Lung (tissue), 16 donors: ENCODE measurements around the gene CTNNBIP1. TPM values are rescaled to one million over a fixed set of nuclear protein-coding genes. Genes with fewer than 3 reads are reported as not detected.

Experiments
- ATAC-seq: fragments of 200-7000 bp; cut with Tn5 transposase; one replicate; pipeline ENCODE4 v1.9.1; 2020; ENCODE audit warnings: moderate number of reproducible peaks; ENCODE audit not compliant: insufficient read depth, low FRiP score
- DNase-seq, 3 donors: peaks; one replicate each; pipeline ENCODE4 v3.0.0-alpha.2; 2013 to 2017
- H3K27ac ChIP-seq, 2 donors: one replicate each; pipeline ENCODE4 v1.5.1; 2013; ENCODE audit warnings: mild to moderate bottlenecking in 2 of 2, moderate library complexity in 2 of 2, control low read depth in 1 of 2, inconsistent platforms in 1 of 2, low read depth in 1 of 2, low read length in 1 of 2
- H3K27me3 ChIP-seq, 3 donors: one replicate each; pipeline ENCODE4 v1.5.1; 2013; ENCODE audit warnings: low read length in 2 of 3; ENCODE audit not compliant: control insufficient read depth in 3 of 3, insufficient read depth in 3 of 3
- H3K36me3 ChIP-seq, 4 donors: one replicate each; pipeline ENCODE4 v1.5.1; 2013; ENCODE audit warnings: low read length in 4 of 4, mild to moderate bottlenecking in 1 of 4, moderate library complexity in 1 of 4; ENCODE audit not compliant: control insufficient read depth in 4 of 4, insufficient read depth in 4 of 4
- H3K4me1 ChIP-seq, 5 donors: one replicate each; pipeline ENCODE4 v1.5.1; 2013; ENCODE audit warnings: low read length in 5 of 5, mild to moderate bottlenecking in 2 of 5, moderate library complexity in 1 of 5; ENCODE audit not compliant: control insufficient read depth in 5 of 5, insufficient read depth in 5 of 5
- H3K4me3 ChIP-seq: one replicate; pipeline ENCODE4 v1.5.1; 2013; ENCODE audit warnings: mild to moderate bottlenecking, control low read depth, moderate library complexity
- H3K9ac ChIP-seq, 2 donors: one replicate each; pipeline ENCODE4 v1.5.1; 2013; ENCODE audit warnings: low read length in 2 of 2, control low read depth in 1 of 2; ENCODE audit not compliant: insufficient read depth in 1 of 2
- H3K9me3 ChIP-seq, 4 donors: one replicate each; pipeline ENCODE4 v1.5.1; 2013; ENCODE audit warnings: low read length in 3 of 4, mild to moderate bottlenecking in 1 of 4, moderate library complexity in 1 of 4; ENCODE audit not compliant: control insufficient read depth in 4 of 4, insufficient read depth in 3 of 4
- WGBS, 2 donors: extraction: QIAGEN DNeasy Blood & Tissue Kit; methylation state at CpG; one replicate each; pipeline ENCODE4 v1.1.7; 2013; 5-methylcytosine and 5-hydroxymethylcytosine counted together
- long read RNA-seq, 5 donors: transcript quantifications; one replicate each; lab custom pipeline, GENCODE V29; 2026
- polyA plus RNA-seq, 2 donors: library from polyadenylated mRNA; stranded (reverse); fragments of 200-250 nt; gene quantifications; one replicate each; pipeline ENCODE4 v1.2.1, GENCODE V29; 2013
- total RNA-seq, 2 donors: library from RNA; depleted of rRNA in 1 of 2; stranded (reverse); fragments of >200 nt in 1 of 2; gene quantifications; one replicate each; pipeline ENCODE4 v1.2.1, GENCODE V29; 2014 to 2021
- TF ChIP-seq, protein P1 (sequence below): IDR thresholded peaks from 2 replicates; pipeline ENCODE4 v1.5.1; 2012; ENCODE audit warnings: mild to moderate bottlenecking; ENCODE audit errors: control extremely low read depth, extremely low read depth
- donor health status: control.
- donor health status: control.
- donor health status: Bipolar disorder and iron deficiency.
- donor health status: healthy.
- donor health status: DM: yes; HTN: yes; CAD: no.

Gene CTNNBIP1
- 10 to 100 TPM; 31.4 to 57.1 TPM for total RNA-seq
- polyA plus RNA-seq: 10 to 100 TPM; 31.2 to 33.1 TPM
- long read RNA-seq, donor 1, transcript CTNNBIP1-204 (5 exons, 1,206 nt): major isoform, 48 of 55 reads
- long read RNA-seq, donor 1, partial matches to known transcripts: 5 of 55 reads
- long read RNA-seq, donor 1, other reads (novel, unspliced or antisense): 0 of 55 reads
- long read RNA-seq, donor 2, transcript CTNNBIP1-204 (5 exons, 1,206 nt): major isoform, 15 of 16 reads
- long read RNA-seq, donor 2, partial matches to known transcripts: 0 of 16 reads
- long read RNA-seq, donor 2, other reads (novel, unspliced or antisense): 0 of 16 reads
- long read RNA-seq, donor 3, transcript CTNNBIP1-204 (5 exons, 1,206 nt): major isoform, 21 of 21 reads
- long read RNA-seq, donor 3, partial matches to known transcripts: 0 of 21 reads
- long read RNA-seq, donor 3, other reads (novel, unspliced or antisense): 0 of 21 reads
- long read RNA-seq, donor 4, transcript CTNNBIP1-204 (5 exons, 1,206 nt): major isoform, 13 of 23 reads
- long read RNA-seq, donor 4, partial matches to known transcripts: 8 of 23 reads
- long read RNA-seq, donor 4, other reads (novel, unspliced or antisense): 0 of 23 reads
- long read RNA-seq, donor 5, transcript CTNNBIP1-204 (5 exons, 1,206 nt): major isoform, 48 of 70 reads
- long read RNA-seq, donor 5, partial matches to known transcripts: 20 of 70 reads
- long read RNA-seq, donor 5, other reads (novel, unspliced or antisense): 0 of 70 reads

DNA sequence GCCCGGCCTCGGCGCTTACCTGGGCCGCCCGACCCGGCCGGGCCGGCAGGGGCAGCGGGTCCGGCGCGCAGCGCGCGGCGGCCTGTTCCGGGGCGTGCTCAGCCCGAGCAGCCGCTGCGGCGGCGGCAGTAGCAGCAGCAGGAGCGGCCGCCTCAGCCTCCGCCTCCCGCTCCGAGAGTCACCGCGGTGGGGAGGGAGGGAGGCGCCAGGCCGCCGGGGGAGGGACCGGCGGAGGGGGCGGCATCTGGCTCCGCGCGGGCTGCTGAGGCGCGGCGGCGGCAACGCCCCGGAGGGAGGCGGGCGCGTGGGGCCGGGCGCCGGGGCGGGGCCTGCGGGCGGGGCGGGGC lies at the start of gene CTNNBIP1:
CTNNBIP1 (minus strand) TSS at position 194 of the 347 bp plus-strand sequence. CDS start 38,205 bp downstream, outside the sequence.
- no peaks in the 10 kb centered on the region for H3K27me3 ChIP-seq
- DNase-seq (no peak), ATAC-seq (no peak)
- WGBS, 2 donors: 0 to 1% methylated on average over 22 to 55 of the region's 55 CpGs
- H3K27ac ChIP-seq: peak within 1 kb of the TSS; percentile 98 to 100
- H3K9me3 ChIP-seq: no peaks in the 10 kb centered on the region
- no peaks in the 10 kb centered on the region for H3K36me3 ChIP-seq
- H3K9ac ChIP-seq: peak within 1 kb of the TSS; percentile 73 to 91
- H3K4me1 ChIP-seq: peaks cover 0 to 24% (median 5%) of the 10 kb centered on the region in 5 donors
- peak within 1 kb of the TSS; percentile 83 for H3K4me3 ChIP-seq
- TF ChIP-seq, protein P1, sequence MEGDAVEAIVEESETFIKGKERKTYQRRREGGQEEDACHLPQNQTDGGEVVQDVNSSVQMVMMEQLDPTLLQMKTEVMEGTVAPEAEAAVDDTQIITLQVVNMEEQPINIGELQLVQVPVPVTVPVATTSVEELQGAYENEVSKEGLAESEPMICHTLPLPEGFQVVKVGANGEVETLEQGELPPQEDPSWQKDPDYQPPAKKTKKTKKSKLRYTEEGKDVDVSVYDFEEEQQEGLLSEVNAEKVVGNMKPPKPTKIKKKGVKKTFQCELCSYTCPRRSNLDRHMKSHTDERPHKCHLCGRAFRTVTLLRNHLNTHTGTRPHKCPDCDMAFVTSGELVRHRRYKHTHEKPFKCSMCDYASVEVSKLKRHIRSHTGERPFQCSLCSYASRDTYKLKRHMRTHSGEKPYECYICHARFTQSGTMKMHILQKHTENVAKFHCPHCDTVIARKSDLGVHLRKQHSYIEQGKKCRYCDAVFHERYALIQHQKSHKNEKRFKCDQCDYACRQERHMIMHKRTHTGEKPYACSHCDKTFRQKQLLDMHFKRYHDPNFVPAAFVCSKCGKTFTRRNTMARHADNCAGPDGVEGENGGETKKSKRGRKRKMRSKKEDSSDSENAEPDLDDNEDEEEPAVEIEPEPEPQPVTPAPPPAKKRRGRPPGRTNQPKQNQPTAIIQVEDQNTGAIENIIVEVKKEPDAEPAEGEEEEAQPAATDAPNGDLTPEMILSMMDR: no peak

DNA sequence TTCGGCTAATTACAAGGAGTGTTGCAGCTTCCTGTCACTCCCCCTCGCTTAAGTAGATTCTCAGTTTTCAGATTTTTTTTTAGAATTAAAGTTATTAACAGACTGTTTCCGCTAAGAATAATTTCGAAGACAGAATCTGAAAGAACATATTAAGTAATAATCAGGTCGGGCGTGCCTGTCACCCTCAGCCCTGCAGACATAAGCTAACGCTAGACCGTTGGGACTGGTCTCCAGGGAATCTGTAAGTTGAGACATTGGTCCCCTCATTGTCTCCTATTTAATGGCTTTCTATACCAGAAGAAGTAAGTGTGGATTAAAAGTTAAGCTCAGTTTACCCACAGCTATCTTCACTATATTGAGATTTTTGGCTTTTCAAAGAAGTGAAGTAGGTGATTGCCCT lies 47.7 kb upstream of the CTNNBIP1 start:
- DNase-seq: no peak
- Histone ChIP-seq H3K36me3 (peaks cover 0 to 4% (median under 1%) of the 10 kb centered on the region in 4 donors), H3K4me3 (no peak overlapping the region), H3K9me3 (no peaks in the 10 kb centered on the region), H3K9ac (no peak overlapping the region), H3K27me3 (no peaks in the 10 kb centered on the region), H3K4me1 (no peaks in the 10 kb centered on the region), H3K27ac (no peak overlapping the region)
- WGBS, 2 donors: 93% methylated on average over 8 of the region's 8 CpGs
- no peak for ATAC-seq
- TF ChIP-seq, protein P1: no peak

- no peak overlapping the region for H3K4me3 ChIP-seq
- no peaks in the 10 kb centered on the region for H3K27me3 ChIP-seq
- peaks cover 0 to 8% (median 4%) of the 10 kb centered on the region in 4 donors for H3K36me3 ChIP-seq
- DNase-seq: no peak
- TF ChIP-seq, protein P1: no peak
- no peak overlapping the region for H3K9ac ChIP-seq
- H3K4me1 ChIP-seq: peaks cover 0 to 16% (median 4%) of the 10 kb centered on the region in 5 donors
- 77 to 100% methylated on average over 2 of the region's 2 CpGs for WGBS, 2 donors
- no peak for ATAC-seq
- H3K9me3 ChIP-seq: no peaks in the 10 kb centered on the region
- no peak overlapping the region for H3K27ac ChIP-seq
Observed at GRCh38 chr1:9946315-9946714, 36.2 kb upstream of the CTNNBIP1 start.
